Amniotic epithelial cell (primary cell): ENCODE measurements around the gene NUBP1.
"Not testable (repeated sequence)": the region's sequence is repeated elsewhere in the genome, so short reads cannot be mapped to it uniquely, and the experiment has no call there.

Source experiments
- DNase-seq: peaks from one replicate; pipeline ENCODE4 v3.0.0-alpha.2; 2010; ENCODE audit warnings: low read depth

The NUBP1 gene

GRCh38 chr16:10751291-10751697 is 7.7 kb downstream of the NUBP1 start:
- DNase-seq = no peak

GRCh38 chr16:10752843-10753523 is 9.3 kb downstream of the NUBP1 start:
- DNase-seq = no peak

- no peak for DNase-seq
Observed at GRCh38 chr16:10753670-10754069, 10.0 kb downstream of the NUBP1 start.

- peak; percentile 60 for DNase-seq
Observed at GRCh38 chr16:10754941-10755340, 11.3 kb downstream of the NUBP1 start.

GRCh38 chr16:10756574-10756973 is 12.9 kb downstream of the NUBP1 start:
- peak; percentile 21 for DNase-seq

GRCh38 chr16:10760858-10761257 is 17.2 kb downstream of the NUBP1 start:
- DNase-seq = no peak

GRCh38 chr16:10761373-10761772 is 17.7 kb downstream of the NUBP1 start:
- no peak for DNase-seq

- DNase-seq = no peak
Observed at GRCh38 chr16:10762336-10763016, 18.8 kb downstream of the NUBP1 start.

GRCh38 chr16:10763456-10763855 is 19.8 kb downstream of the NUBP1 start:
- DNase-seq = no peak

GRCh38 chr16:10765772-10766171 is 22.1 kb downstream of the NUBP1 start:
- no peak for DNase-seq

GRCh38 chr16:10767127-10767526 is 23.5 kb downstream of the NUBP1 start:
- DNase-seq = no peak

GRCh38 chr16:10769381-10769780 is 25.7 kb downstream of the NUBP1 start:
- DNase-seq = peak; percentile 31

- DNase-seq = peak; percentile 83
Observed at GRCh38 chr16:10770907-10771306, 27.3 kb downstream of the NUBP1 start.

- DNase-seq = no peak
Observed at GRCh38 chr16:10776280-10776679, 32.6 kb downstream of the NUBP1 start.

GRCh38 chr16:10776923-10777322 is 33.3 kb downstream of the NUBP1 start:
- DNase-seq = not testable (repeated sequence)

- DNase-seq = no peak
Observed at GRCh38 chr16:10777356-10777755, 33.7 kb downstream of the NUBP1 start.

GRCh38 chr16:10779908-10780307 is 36.3 kb downstream of the NUBP1 start:
- not testable (repeated sequence) for DNase-seq

- DNase-seq = no peak
Observed at GRCh38 chr16:10780628-10781027, 37.0 kb downstream of the NUBP1 start.

- no peak for DNase-seq
Observed at GRCh38 chr16:10782628-10783027, 39.0 kb downstream of the NUBP1 start.

GRCh38 chr16:10787304-10787703 is 43.7 kb downstream of the NUBP1 start:
- DNase-seq = no peak

GRCh38 chr16:10788630-10789029 is 45.0 kb downstream of the NUBP1 start:
- not testable (repeated sequence) for DNase-seq

- no peak for DNase-seq
Observed at GRCh38 chr16:10791048-10791447, 47.4 kb downstream of the NUBP1 start.

- no peak for DNase-seq
Observed at GRCh38 chr16:10799736-10800135, 56.1 kb downstream of the NUBP1 start.

- DNase-seq = peak; percentile 11
Observed at GRCh38 chr16:10805334-10805733, 61.7 kb downstream of the NUBP1 start.
